HEK293 (cell line): ENCODE data around the gene ACOT8.

Experiments used
- CTCF ChIA-PET: fragments of 350-600 bp; formaldehyde crosslinking; extraction: SDS; loops from one replicate; lab custom pipeline; 2021; ENCODE audit warnings: antibody characterized with exemption; lab: Yijun Ruan, JAX
- POLR2A ChIA-PET: fragments of 300-600 bp; formaldehyde crosslinking; extraction: SDS; loops from one replicate; lab custom pipeline; 2020; ENCODE audit warnings: antibody characterized with exemption, inconsistent platforms; lab: Yijun Ruan, JAX
- H3K27ac ChIP-seq: fragments of 200-500 bp; sonication (Bioruptor generic); 2 replicates; pipeline ENCODE4 v1.5.1; 2014; ENCODE audit warnings: low read depth, low read length, control low read depth, inconsistent platforms; ENCODE audit errors: extremely low read depth
- H3K36me3 ChIP-seq, 2 experiments: fragments of 200-500 bp in 1 of 2; sonication (Bioruptor generic) in 1 of 2; 1 replicate in 1 of 2; 2 replicates in 1 of 2; pipeline ENCODE4 v1.5.1; 2014 to 2017; ENCODE audit warnings: inconsistent platforms in 2 of 2, low read length in 2 of 2; ENCODE audit not compliant: control insufficient read depth in 2 of 2, insufficient read depth in 1 of 2
- H3K4me1 ChIP-seq: fragments of 200-500 bp; sonication (Bioruptor generic); 2 replicates; pipeline ENCODE4 v1.5.1; 2014; ENCODE audit warnings: mild to moderate bottlenecking, low read length, inconsistent platforms; ENCODE audit not compliant: control insufficient read depth, insufficient read depth
- H3K4me3 ChIP-seq: 2 replicates; pipeline ENCODE4 v1.5.1; 2011; ENCODE audit warnings: low read depth, mild to moderate bottlenecking, control low read depth, low read length, moderate library complexity
- H3K9me3 ChIP-seq: fragments of 200-500 bp; sonication (Bioruptor generic); 2 replicates; pipeline ENCODE4 v1.5.1; 2014; ENCODE audit warnings: low read depth, low read length, inconsistent platforms; ENCODE audit not compliant: control insufficient read depth, insufficient read depth
- HOXD13 ChIP-seq: sonication (generic); formaldehyde crosslinking; IDR thresholded peaks from 2 replicates; pipeline ENCODE4 v1.8.0; 2022; ENCODE audit warnings: missing genetic modification reagents, borderline replicate concordance
- KLF1 ChIP-seq: fragments of 450-650 bp; formaldehyde crosslinking; IDR thresholded peaks from 2 replicates; pipeline ENCODE4 v1.5.1; 2016; ENCODE audit warnings: missing biosample characterization, missing genetic modification characterization
- KLF16 ChIP-seq: fragments of 450-650 bp; formaldehyde crosslinking; IDR thresholded peaks from 2 replicates; pipeline ENCODE4 v1.5.1; 2017; ENCODE audit warnings: missing biosample characterization, missing genetic modification characterization
- OSR2 ChIP-seq: fragments of 450-650 bp; formaldehyde crosslinking; IDR thresholded peaks from 2 replicates; pipeline ENCODE4 v1.5.1; 2016; ENCODE audit warnings: missing biosample characterization, missing genetic modification characterization
- SCRT2 ChIP-seq: fragments of 450-650 bp; formaldehyde crosslinking; IDR thresholded peaks from 2 replicates; pipeline ENCODE4 v1.5.1; 2016; ENCODE audit warnings: missing biosample characterization, missing genetic modification characterization
- WT1 ChIP-seq: fragments of 450-650 bp; formaldehyde crosslinking; IDR thresholded peaks from 2 replicates; pipeline ENCODE4 v1.5.1; 2016; ENCODE audit warnings: missing biosample characterization, missing genetic modification characterization
- ZFP41 ChIP-seq: fragments of 450-650 bp; formaldehyde crosslinking; IDR thresholded peaks from 2 replicates; pipeline ENCODE4 v1.5.1; 2016; ENCODE audit warnings: missing biosample characterization, missing genetic modification characterization, borderline replicate concordance
- ZNF121 ChIP-seq: fragments of 450-650 bp; formaldehyde crosslinking; IDR thresholded peaks from 2 replicates; pipeline ENCODE4 v1.5.1; 2016; ENCODE audit warnings: missing biosample characterization, missing genetic modification characterization
- ZNF138 ChIP-seq: fragments of 450-650 bp; formaldehyde crosslinking; IDR thresholded peaks from 2 replicates; pipeline ENCODE4 v1.5.1; 2016; ENCODE audit warnings: missing biosample characterization, missing genetic modification characterization, borderline replicate concordance
- ZNF148 ChIP-seq: fragments of 450-650 bp; formaldehyde crosslinking; IDR thresholded peaks from 2 replicates; pipeline ENCODE4 v1.5.0; 2017; ENCODE audit warnings: missing biosample characterization, missing genetic modification characterization, borderline replicate concordance
- ZNF169 ChIP-seq: fragments of 450-650 bp; formaldehyde crosslinking; IDR thresholded peaks from 2 replicates; pipeline ENCODE4 v1.5.1; 2016; ENCODE audit warnings: missing biosample characterization, missing genetic modification characterization
- ZNF324 ChIP-seq: fragments of 450-650 bp; formaldehyde crosslinking; IDR thresholded peaks from 2 replicates; pipeline ENCODE4 v1.5.1; 2016; ENCODE audit warnings: missing biosample characterization, missing genetic modification characterization
- ZNF335 ChIP-seq: fragments of 450-650 bp; formaldehyde crosslinking; conservative IDR thresholded peaks from 2 replicates; pipeline ENCODE4 v1.5.1; 2016; ENCODE audit warnings: missing biosample characterization, missing genetic modification characterization
- ZNF37A ChIP-seq: fragments of 450-650 bp; IDR thresholded peaks from 2 replicates; pipeline ENCODE4 v1.5.1; 2018; ENCODE audit warnings: missing biosample characterization, missing genetic modification characterization
- ZNF394 ChIP-seq: fragments of 450-650 bp; formaldehyde crosslinking; IDR thresholded peaks from 2 replicates; pipeline ENCODE4 v1.5.1; 2016; ENCODE audit warnings: missing biosample characterization, missing genetic modification characterization, mild to moderate bottlenecking, moderate library complexity, borderline replicate concordance
- ZNF548 ChIP-seq: fragments of 450-650 bp; formaldehyde crosslinking; IDR thresholded peaks from 2 replicates; pipeline ENCODE4 v1.5.1; 2016; ENCODE audit warnings: missing biosample characterization, missing genetic modification characterization
- ZNF571 ChIP-seq: fragments of 450-650 bp; formaldehyde crosslinking; IDR thresholded peaks from 2 replicates; pipeline ENCODE4 v1.5.0; 2017; ENCODE audit warnings: missing biosample characterization, missing genetic modification characterization
- ZNF600 ChIP-seq: fragments of 450-650 bp; formaldehyde crosslinking; IDR thresholded peaks from 2 replicates; pipeline ENCODE4 v1.5.1; 2016; ENCODE audit warnings: missing biosample characterization, missing genetic modification characterization
- ZNF660 ChIP-seq: fragments of 450-650 bp; IDR thresholded peaks from 2 replicates; pipeline ENCODE4 v1.5.1; 2018; ENCODE audit warnings: missing biosample characterization, mild to moderate bottlenecking, missing genetic modification characterization
- ZXDB ChIP-seq: fragments of 450-650 bp; formaldehyde crosslinking; IDR thresholded peaks from 2 replicates; pipeline ENCODE4 v1.5.1; 2016; ENCODE audit warnings: missing biosample characterization, missing genetic modification characterization
- TF ChIP-seq, protein P1 (sequence below): fragments of 450-650 bp; formaldehyde crosslinking; IDR thresholded peaks from 2 replicates; pipeline ENCODE4 v1.5.1; 2016; ENCODE audit warnings: missing biosample characterization, missing genetic modification characterization
- TF ChIP-seq, protein P2 (sequence below): fragments of 450-650 bp; formaldehyde crosslinking; IDR thresholded peaks from 2 replicates; pipeline ENCODE4 v1.5.1; 2016; ENCODE audit warnings: missing biosample characterization, missing genetic modification characterization

ACOT8 gene

DNA sequence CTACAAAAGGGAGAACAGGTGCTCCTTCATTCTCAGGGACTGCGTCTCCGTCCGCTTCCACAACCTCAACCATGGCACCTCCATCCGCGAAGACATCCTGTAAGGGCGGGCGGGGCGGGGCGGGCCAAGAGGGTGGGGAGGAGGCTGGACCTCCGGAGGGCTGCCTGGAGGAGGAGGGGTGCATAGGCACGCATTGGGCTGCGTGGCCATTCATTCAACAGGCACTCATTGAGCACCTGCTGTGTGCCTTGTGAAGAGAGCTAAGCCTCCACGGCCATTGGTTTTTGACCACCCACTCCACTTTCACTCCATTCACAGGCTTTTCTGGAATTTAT is 657 bp upstream of the ACOT8 start:
- H3K9me3 ChIP-seq: no peaks in the 10 kb centered on the region
- peak overlapping the region; percentile 56 for H3K4me3 ChIP-seq
- peak; percentile 68 for TF ChIP-seq SCRT2 (tag by site-specific recombination)
- no peak; the same call in 1 of the 2 replicates for TF ChIP-seq ZNF335 (tag by site-specific recombination)
- 0 out of 2 replicates have a peak, but pooled peaks have one; percentile 5 for TF ChIP-seq ZNF394 (tag by site-specific recombination)
- TF ChIP-seq, all 188 proteins: peak for 2
- peaks cover 5% of the 10 kb centered on the region for H3K4me1 ChIP-seq
- ChIA-PET CTCF (interaction anchor here (0.9 to 2.5 kb wide), 3 partner anchors 24 to 112 kb away, joined by 3 to 7 read pairs (median 3); no protein-coding TSS in a partner anchor), POLR2A (interaction anchor here (1.0 to 2.6 kb wide), 2 partner anchors 24 to 77 kb away, joined by 4 to 21 read pairs; partner anchors contain the start of genes PCIF1 and ZSWIM1)
- peaks cover 0 to 16% of the 10 kb centered on the region in 2 experiments; a peak in 1 of 3 replicates for H3K36me3 ChIP-seq
- H3K27ac ChIP-seq: peak overlapping the region; percentile 26; the same call in 1 of the 2 replicates

DNA sequence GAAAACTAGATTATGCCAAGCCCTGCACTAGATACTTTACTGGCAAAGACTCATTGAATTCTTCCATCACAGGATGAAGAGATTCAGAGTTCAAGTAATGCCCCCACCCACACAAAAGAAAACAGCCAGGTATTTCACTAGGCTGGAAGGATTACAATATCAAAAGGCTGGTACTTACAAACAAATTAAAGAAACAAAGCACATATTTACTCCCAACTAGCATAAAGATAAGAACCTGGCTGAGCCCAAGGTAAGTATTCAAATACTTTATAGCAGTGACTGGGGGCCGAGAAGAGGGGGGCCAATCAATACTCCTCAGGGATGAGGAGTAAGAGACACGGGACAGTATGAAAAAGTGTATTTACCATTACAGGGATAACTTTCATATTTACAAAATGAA is 3.7 kb downstream of the ACOT8 start:
- no peak overlapping the region for H3K4me3 ChIP-seq
- no peaks in the 10 kb centered on the region for H3K9me3 ChIP-seq
- TF ChIP-seq, protein P1, sequence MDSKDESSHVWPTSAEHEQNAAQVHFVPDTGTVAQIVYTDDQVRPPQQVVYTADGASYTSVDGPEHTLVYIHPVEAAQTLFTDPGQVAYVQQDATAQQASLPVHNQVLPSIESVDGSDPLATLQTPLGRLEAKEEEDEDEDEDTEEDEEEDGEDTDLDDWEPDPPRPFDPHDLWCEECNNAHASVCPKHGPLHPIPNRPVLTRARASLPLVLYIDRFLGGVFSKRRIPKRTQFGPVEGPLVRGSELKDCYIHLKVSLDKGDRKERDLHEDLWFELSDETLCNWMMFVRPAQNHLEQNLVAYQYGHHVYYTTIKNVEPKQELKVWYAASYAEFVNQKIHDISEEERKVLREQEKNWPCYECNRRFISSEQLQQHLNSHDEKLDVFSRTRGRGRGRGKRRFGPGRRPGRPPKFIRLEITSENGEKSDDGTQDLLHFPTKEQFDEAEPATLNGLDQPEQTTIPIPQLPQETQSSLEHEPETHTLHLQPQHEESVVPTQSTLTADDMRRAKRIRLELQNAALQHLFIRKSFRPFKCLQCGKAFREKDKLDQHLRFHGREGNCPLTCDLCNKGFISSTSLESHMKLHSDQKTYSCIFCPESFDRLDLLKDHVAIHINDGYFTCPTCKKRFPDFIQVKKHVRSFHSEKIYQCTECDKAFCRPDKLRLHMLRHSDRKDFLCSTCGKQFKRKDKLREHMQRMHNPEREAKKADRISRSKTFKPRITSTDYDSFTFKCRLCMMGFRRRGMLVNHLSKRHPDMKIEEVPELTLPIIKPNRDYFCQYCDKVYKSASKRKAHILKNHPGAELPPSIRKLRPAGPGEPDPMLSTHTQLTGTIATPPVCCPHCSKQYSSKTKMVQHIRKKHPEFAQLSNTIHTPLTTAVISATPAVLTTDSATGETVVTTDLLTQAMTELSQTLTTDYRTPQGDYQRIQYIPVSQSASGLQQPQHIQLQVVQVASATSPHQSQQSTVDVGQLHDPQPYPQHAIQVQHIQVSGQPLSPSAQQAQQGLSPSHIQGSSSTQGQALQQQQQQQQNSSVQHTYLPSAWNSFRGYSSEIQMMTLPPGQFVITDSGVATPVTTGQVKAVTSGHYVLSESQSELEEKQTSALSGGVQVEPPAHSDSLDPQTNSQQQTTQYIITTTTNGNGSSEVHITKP: no peak
- TF ChIP-seq ZNF571 (tag by site-specific recombination): no peak
- no peak for TF ChIP-seq ZFP41 (tag by site-specific recombination)
- TF ChIP-seq HOXD13 (CRISPR knock-in tag): no peak
- TF ChIP-seq, protein P2, sequence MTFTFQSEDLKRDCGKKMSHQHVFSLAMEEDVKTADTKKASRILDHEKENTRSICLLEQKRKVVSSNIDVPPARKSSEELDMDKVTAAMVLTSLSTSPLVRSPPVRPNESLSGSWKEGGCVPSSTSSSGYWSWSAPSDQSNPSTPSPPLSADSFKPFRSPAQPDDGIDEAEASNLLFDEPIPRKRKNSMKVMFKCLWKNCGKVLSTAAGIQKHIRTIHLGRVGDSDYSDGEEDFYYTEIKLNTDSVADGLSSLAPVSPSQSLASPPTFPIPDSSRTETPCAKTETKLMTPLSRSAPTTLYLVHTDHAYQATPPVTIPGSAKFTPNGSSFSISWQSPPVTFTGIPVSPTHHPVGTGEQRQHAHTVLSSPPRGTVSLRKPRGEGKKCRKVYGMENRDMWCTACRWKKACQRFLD (tag by site-specific recombination): no peak
- TF ChIP-seq ZNF660 (tag by site-specific recombination): no peak
- no peak overlapping the region for H3K27ac ChIP-seq
- ChIA-PET POLR2A (interaction anchor here (0.9 kb wide), 1 partner anchor 27 kb away, joined by 3 read pairs; the partner anchor contains the start of gene ZSWIM1), CTCF (no interaction called here)
- H3K36me3 ChIP-seq: peaks cover 0 to 35% of the 10 kb centered on the region in 2 experiments; a peak in 2 of 3 replicates
- no peaks in the 10 kb centered on the region for H3K4me1 ChIP-seq

- TF ChIP-seq KLF16 (tag by site-specific recombination) (no peak), ZNF324 (tag by site-specific recombination) (no peak), ZNF548 (no peak)
- TF ChIP-seq, all 188 proteins: peak for 0
- Histone ChIP-seq H3K4me3 (no peak overlapping the region), H3K4me1 (no peaks in the 10 kb centered on the region), H3K9me3 (no peaks in the 10 kb centered on the region), H3K36me3 (peaks cover 0 to 42% of the 10 kb centered on the region in 2 experiments; a peak in 2 of 3 replicates), H3K27ac (no peak overlapping the region)
- POLR2A ChIA-PET: interaction anchor here (0.6 to 0.9 kb wide), 2 partner anchors 28 to 155 kb away, joined by 3 to 5 read pairs; partner anchors contain the start of gene ZSWIM1
- CTCF ChIA-PET: no interaction called here
Measured at GRCh38 chr20:45852326-45852725, 4.9 kb downstream of the ACOT8 start.

- peaks cover 0 to 49% of the 10 kb centered on the region in 2 experiments; a peak in 2 of 3 replicates for H3K36me3 ChIP-seq
- POLR2A ChIA-PET: no interaction called here
- no peaks in the 10 kb centered on the region for H3K9me3 ChIP-seq
- H3K4me1 ChIP-seq: no peaks in the 10 kb centered on the region
- H3K4me3 ChIP-seq: no peak overlapping the region
- no peak overlapping the region for H3K27ac ChIP-seq
- CTCF ChIA-PET: interaction anchor here (0.6 kb wide), 2 partner anchors 19 to 119 kb away, joined by 3 to 4 read pairs; no protein-coding TSS in a partner anchor
- TF ChIP-seq WT1 (tag by site-specific recombination): no peak
- TF ChIP-seq ZNF37A (tag by site-specific recombination): no peak
- no peak for TF ChIP-seq ZXDB (tag by site-specific recombination)
- TF ChIP-seq KLF1: no peak
- TF ChIP-seq ZNF121 (tag by site-specific recombination): no peak
- no peak for TF ChIP-seq ZNF148 (tag by site-specific recombination)
- no peak for TF ChIP-seq ZNF138
- TF ChIP-seq ZNF169 (tag by site-specific recombination): no peak
- TF ChIP-seq ZNF600 (tag by site-specific recombination): no peak
- no peak for TF ChIP-seq OSR2 (tag by site-specific recombination)
Measured at GRCh38 chr20:45851501-45851900, 5.7 kb downstream of the ACOT8 start.
